Measurements from ENCODE around the gene CYP2A6.
"Not testable (repeated sequence)": the region's sequence is repeated elsewhere in the genome, so short reads cannot be mapped to it uniquely, and the experiment has no call there.

GRCh38 chr19:40818480-40819399, 31.5 kb downstream of the CYP2A6 start:
- not testable (repeated sequence) for TF ChIP-seq CTCF, EP300 (IDR thresholded peaks at IDR 0.05)
